HEK293T (cell line): ENCODE measurements around the gene MYRF.

Source experiments
- CTCF ChIA-PET: fragments of 350-600 bp; formaldehyde crosslinking; extraction: SDS; loops from one replicate; lab custom pipeline; 2021; ENCODE audit warnings: antibody characterized with exemption, inconsistent platforms; lab: Yijun Ruan, JAX
- POLR2A ChIA-PET: fragments of 350-600 bp; formaldehyde crosslinking; extraction: SDS; loops from one replicate; lab custom pipeline; 2020; ENCODE audit warnings: antibody characterized with exemption, inconsistent platforms; lab: Yijun Ruan, JAX
- DNase-seq: peaks from one replicate; pipeline ENCODE4 v3.0.0; 2012; ENCODE audit warnings: mixed read lengths; ENCODE audit errors: extremely low spot score
- ARNT ChIP-seq: fragments of 450-650 bp; IDR thresholded peaks from 2 replicates; pipeline ENCODE4 v1.6.1; 2017; ENCODE audit warnings: mild to moderate bottlenecking
- CTBP1 ChIP-seq: fragments of 450-650 bp; IDR thresholded peaks from 2 replicates; pipeline ENCODE4 v1.6.1; 2016; ENCODE audit warnings: borderline replicate concordance
- ELF4 ChIP-seq: fragments of 450-650 bp; IDR thresholded peaks from 2 replicates; pipeline ENCODE4 v1.6.1; 2017; ENCODE audit warnings: antibody characterized with exemption
- FOXA1 ChIP-seq: fragments of 450-650 bp; IDR thresholded peaks from 2 replicates; pipeline ENCODE4 v1.6.1; 2016; ENCODE audit warnings: mild to moderate bottlenecking
- FOXK2 ChIP-seq: fragments of 450-650 bp; IDR thresholded peaks from 2 replicates; pipeline ENCODE4 v1.6.1; 2016; ENCODE audit warnings: mild to moderate bottlenecking
- FOXM1 ChIP-seq: fragments of 450-650 bp; IDR thresholded peaks from 2 replicates; pipeline ENCODE4 v1.6.1; 2017; ENCODE audit warnings: mild to moderate bottlenecking, borderline replicate concordance
- HDGF ChIP-seq: fragments of 450-650 bp; IDR thresholded peaks from 2 replicates; pipeline ENCODE4 v1.6.1; 2017; ENCODE audit warnings: antibody characterized with exemption, borderline replicate concordance
- L3MBTL2 ChIP-seq: fragments of 450-650 bp; conservative IDR thresholded peaks from 2 replicates; pipeline ENCODE4 v1.6.1; 2016; ENCODE audit warnings: mild to moderate bottlenecking
- LEF1 ChIP-seq: fragments of 450-650 bp; IDR thresholded peaks from 2 replicates; pipeline ENCODE4 v1.6.1; 2017; ENCODE audit warnings: mild to moderate bottlenecking, borderline replicate concordance
- NFRKB ChIP-seq: fragments of 450-650 bp; IDR thresholded peaks from 2 replicates; pipeline ENCODE4 v1.6.1; 2016; ENCODE audit warnings: mild to moderate bottlenecking, moderate library complexity
- PKNOX1 ChIP-seq: fragments of 450-650 bp; IDR thresholded peaks from 2 replicates; pipeline ENCODE4 v1.6.1; 2016
- SP1 ChIP-seq: fragments of 450-650 bp; IDR thresholded peaks from 2 replicates; pipeline ENCODE4 v1.6.1; 2017
- SUZ12 ChIP-seq: fragments of 450-650 bp; IDR thresholded peaks from 2 replicates; pipeline ENCODE4 v1.6.1; 2016; ENCODE audit warnings: mild to moderate bottlenecking
- TARDBP ChIP-seq: fragments of 450-650 bp; IDR thresholded peaks from 2 replicates; pipeline ENCODE4 v1.6.1; 2016
- ZNF384 ChIP-seq: fragments of 450-650 bp; IDR thresholded peaks from 2 replicates; pipeline ENCODE4 v1.6.1; 2016

Gene MYRF

GRCh38 chr11:61743486-61744095 is 8.8 kb upstream of the MYRF start:
- DNase-seq, result no peak
- ChIA-PET CTCF (interaction anchor here (0.8 to 1.7 kb wide), 3 partner anchors 10 to 60 kb away, joined by 3 to 7 read pairs (median 3); no protein-coding TSS in a partner anchor), POLR2A (interaction anchor here (0.6 to 1.3 kb wide), 2 partner anchors 16 to 25 kb away, joined by 3 to 6 read pairs; no protein-coding TSS in a partner anchor)
- no peak for TF ChIP-seq HDGF
- no peak for TF ChIP-seq LEF1
- TF ChIP-seq TARDBP, result no peak
- TF ChIP-seq ARNT, result no peak
- no peak for TF ChIP-seq CTBP1
- no peak for TF ChIP-seq ZNF384
- TF ChIP-seq PKNOX1, result no peak

- no peak for DNase-seq
- POLR2A ChIA-PET, result interaction anchor here (0.6 to 1.3 kb wide), 3 partner anchors 16 to 44 kb away, joined by 3 to 6 read pairs (median 3); no protein-coding TSS in a partner anchor
- CTCF ChIA-PET, result interaction anchor here (0.6 to 1.7 kb wide), 4 partner anchors 11 to 145 kb away, joined by 3 to 7 read pairs (median 3); no protein-coding TSS in a partner anchor
- no peak for TF ChIP-seq CTBP1
- no peak for TF ChIP-seq FOXK2
- no peak for TF ChIP-seq PKNOX1
- no peak for TF ChIP-seq SP1
- TF ChIP-seq NFRKB, result no peak
- no peak for TF ChIP-seq TARDBP
- no peak for TF ChIP-seq ZNF384
- TF ChIP-seq SUZ12, result no peak
- no peak for TF ChIP-seq ELF4
- TF ChIP-seq ARNT, result no peak
- no peak for TF ChIP-seq HDGF
- no peak for TF ChIP-seq FOXM1
- no peak for TF ChIP-seq LEF1
Measured at GRCh38 chr11:61744181-61744580, 8.3 kb upstream of the MYRF start.

- no peak for DNase-seq
- ChIA-PET POLR2A (interaction anchor here (0.7 to 1.3 kb wide), 2 partner anchors 26 to 43 kb away, joined by 3 to 6 read pairs; no protein-coding TSS in a partner anchor), CTCF (interaction anchor here (0.6 to 1.7 kb wide), 3 partner anchors 12 to 146 kb away, joined by 3 to 7 read pairs (median 3); no protein-coding TSS in a partner anchor)
- TF ChIP-seq FOXM1 (no peak), ZNF384 (no peak)
Measured at GRCh38 chr11:61744609-61745156, 7.8 kb upstream of the MYRF start.

GRCh38 chr11:61745781-61746441 is 6.5 kb upstream of the MYRF start:
- TF ChIP-seq FOXK2 (no peak), ZNF384 (no peak), PKNOX1 (no peak), TARDBP (no peak), SP1 (no peak), ARNT (no peak), CTBP1 (no peak), NFRKB (no peak), L3MBTL2 (no peak), LEF1 (no peak), FOXA1 (no peak), ELF4 (no peak), FOXM1 (no peak), SUZ12 (no peak), HDGF (no peak)
- ChIA-PET CTCF (interaction anchor here (1.6 to 3.7 kb wide), 2 partner anchors 13 to 42 kb away, joined by 3 to 17 read pairs; no protein-coding TSS in a partner anchor), POLR2A (no interaction called here)
- DNase-seq, result no peak

- ChIA-PET CTCF (interaction anchor here (1.0 to 3.7 kb wide), 5 partner anchors 13 to 335 kb away, joined by 3 to 17 read pairs (median 3); no protein-coding TSS in a partner anchor), POLR2A (no interaction called here)
- DNase-seq, result no peak
- no peak for TF ChIP-seq SUZ12
- TF ChIP-seq PKNOX1, result no peak
Measured at GRCh38 chr11:61746442-61747191, 5.8 kb upstream of the MYRF start.
